Measurements from ENCODE around the gene C1D. TPM values are rescaled to one million over a fixed set of nuclear protein-coding genes. Genes with fewer than 3 reads are reported as not detected.

The C1D gene
- total RNA-seq, 4 donors from 2014 or later, result 16.4 to 45.6 (median 38.4) TPM

DNA sequence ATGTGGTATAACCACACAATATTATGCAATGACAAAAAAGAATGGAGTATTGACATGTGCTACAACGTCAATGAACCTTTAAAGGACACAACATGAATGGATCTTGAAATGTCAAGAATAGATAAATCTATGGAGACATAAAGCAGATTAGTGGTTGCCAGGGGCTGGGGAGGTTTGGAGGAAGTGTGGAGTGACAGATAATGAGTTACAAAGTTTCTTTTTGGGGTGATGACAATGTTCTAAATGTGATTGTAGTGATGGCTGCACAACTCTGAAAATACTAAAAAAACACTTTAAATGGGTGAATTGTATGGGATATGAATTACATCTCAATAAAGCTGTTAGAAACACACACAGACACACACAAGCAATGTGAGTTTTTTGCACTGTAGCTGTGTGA is 37.4 kb upstream of the C1D start:
- TF ChIP-seq, protein P1, sequence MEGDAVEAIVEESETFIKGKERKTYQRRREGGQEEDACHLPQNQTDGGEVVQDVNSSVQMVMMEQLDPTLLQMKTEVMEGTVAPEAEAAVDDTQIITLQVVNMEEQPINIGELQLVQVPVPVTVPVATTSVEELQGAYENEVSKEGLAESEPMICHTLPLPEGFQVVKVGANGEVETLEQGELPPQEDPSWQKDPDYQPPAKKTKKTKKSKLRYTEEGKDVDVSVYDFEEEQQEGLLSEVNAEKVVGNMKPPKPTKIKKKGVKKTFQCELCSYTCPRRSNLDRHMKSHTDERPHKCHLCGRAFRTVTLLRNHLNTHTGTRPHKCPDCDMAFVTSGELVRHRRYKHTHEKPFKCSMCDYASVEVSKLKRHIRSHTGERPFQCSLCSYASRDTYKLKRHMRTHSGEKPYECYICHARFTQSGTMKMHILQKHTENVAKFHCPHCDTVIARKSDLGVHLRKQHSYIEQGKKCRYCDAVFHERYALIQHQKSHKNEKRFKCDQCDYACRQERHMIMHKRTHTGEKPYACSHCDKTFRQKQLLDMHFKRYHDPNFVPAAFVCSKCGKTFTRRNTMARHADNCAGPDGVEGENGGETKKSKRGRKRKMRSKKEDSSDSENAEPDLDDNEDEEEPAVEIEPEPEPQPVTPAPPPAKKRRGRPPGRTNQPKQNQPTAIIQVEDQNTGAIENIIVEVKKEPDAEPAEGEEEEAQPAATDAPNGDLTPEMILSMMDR (IDR thresholded peaks at IDR 0.05; ENCODE audit: low read depth), result no peak

DNA sequence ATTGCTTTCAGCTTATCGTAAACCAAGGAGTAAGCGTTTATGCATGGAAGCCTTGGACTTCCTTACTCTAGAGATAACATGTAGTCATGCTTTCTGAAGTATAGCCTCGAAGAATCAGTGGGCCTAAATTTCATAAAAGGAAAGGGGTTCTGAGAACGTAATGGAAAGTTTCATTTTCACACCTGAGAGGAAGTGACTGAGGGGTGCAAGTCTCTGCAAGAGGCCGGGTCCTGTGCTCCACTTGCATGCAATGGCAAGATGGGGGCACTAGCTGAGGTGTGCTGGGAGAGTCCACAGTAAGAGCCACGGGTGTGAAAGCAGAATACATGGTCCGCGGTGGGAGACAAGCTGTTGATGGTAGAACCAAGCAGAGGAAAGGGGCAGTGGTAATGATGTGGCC is 36.5 kb upstream of the C1D start:
- TF ChIP-seq, protein P1 (IDR thresholded peaks at IDR 0.05; ENCODE audit: low read depth), result no peak

DNA sequence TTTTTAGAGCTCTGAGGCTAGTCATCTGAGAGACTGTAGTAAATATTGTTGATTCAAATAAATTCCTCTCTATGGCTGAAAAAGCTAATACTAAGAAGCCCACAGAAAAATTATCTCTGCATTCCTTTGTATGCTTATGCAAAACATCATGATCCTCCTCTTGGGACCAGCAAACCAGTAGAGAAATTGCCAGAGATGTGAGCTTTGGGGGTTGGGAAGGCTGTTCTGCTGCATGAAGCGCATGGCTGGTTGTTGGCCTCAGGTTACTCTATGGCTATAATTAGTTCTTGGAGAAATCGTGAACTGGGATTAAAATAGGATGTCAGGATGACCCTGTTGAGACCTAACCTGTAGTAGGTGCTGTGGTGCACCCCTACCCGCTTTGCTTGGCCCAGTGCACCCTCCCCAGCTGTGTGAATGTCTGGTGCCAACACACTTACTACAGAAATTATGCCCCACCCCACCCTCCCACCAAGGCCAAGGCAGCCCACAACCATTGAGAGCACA is 35.5 kb upstream of the C1D start:
- TF ChIP-seq, protein P1 (IDR thresholded peaks at IDR 0.05; ENCODE audit: low read depth), result no peak

DNA sequence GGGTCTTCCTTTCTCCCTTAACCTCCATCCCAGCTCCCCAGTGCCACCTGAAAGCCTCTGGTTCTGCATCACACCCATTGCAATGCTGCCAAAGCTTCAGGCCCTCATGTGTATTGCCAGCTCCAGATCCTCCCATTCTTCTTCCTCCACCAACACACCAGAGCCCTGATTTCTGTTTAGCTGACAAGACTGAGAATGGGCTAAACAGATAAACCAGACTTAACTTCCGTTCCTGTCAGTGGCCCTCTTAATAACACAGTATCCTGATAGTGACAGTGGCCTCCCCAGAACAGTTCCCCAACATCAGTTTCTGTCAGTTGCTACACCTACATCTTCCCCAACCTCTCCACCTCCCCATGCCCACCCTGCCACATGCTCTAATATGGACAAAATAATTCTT is 31.3 kb upstream of the C1D start:
- TF ChIP-seq, protein P1 (IDR thresholded peaks at IDR 0.05; ENCODE audit: low read depth), result no peak

DNA sequence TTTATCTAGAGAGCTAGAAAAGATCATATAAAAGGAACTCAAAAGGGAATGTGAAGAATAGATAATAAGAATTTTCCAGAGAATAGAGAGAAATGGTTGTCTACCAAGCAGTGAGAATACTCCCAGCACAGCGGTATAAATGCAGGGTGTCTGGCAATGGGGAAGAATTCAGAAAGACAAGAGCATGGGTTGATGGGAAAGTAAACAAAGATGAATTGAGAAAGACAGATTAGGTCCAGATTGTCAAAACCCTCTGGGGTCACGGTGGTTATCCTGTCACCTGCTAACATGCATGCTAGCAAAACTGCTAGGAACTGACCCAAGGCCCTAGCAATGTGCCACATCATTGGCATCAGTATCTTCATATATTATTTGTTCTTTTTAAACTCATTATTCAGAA is 30.8 kb upstream of the C1D start:
- TF ChIP-seq, protein P1 (IDR thresholded peaks at IDR 0.05; ENCODE audit: low read depth), result no peak

DNA sequence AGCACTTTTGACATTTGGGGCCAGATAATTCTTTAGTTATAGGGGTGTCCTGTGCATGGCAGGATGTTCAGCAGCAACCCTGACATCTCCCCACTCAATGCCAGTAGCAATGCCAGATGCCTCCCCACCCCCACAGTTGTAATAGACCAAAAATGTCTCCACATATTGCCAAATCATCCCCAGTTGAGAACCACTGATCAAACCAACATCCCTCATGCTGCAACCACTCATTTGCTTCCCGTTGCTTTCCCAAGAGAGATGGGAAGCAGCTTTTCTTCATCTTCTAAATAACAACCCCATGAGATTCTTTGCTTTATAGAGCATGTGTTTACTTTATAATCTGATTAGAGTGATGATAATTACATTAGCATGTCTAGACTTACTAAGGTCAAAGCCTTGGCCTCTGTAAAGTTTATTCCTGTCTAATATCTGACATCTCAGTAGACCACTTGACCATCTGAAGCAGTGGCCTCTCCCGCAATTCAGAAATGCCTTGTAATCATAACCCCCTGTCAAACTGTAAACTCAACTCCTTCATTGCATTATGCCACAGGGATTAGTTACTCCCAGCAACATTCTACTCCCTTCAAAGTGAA is 28.7 kb upstream of the C1D start:
- TF ChIP-seq, protein P1 (IDR thresholded peaks at IDR 0.05; ENCODE audit: low read depth), result no peak

DNA sequence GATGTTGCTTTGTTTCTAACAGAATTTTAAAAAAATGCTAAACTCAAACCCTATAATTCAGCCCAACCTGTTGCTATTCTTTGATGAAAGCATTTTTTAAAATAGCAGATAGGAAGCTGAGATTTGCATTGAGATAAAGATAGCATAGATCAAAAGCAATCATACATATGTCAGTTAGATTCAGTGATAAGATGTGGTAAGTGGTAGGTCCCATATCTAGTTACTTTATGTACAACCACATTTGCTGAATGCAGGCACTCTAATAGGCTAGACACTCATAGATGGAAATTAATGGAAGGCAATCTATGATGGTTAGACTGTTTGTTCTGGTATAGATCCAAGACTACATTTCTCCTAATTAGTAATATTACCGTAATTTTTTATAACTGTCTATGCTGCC is 27.2 kb upstream of the C1D start:
- TF ChIP-seq, protein P1 (IDR thresholded peaks at IDR 0.05; ENCODE audit: low read depth), result no peak

Data from subcutaneous adipose tissue (tissue), 4 donors.